ENCODE measurements around the gene TGFBR1. TPM values are rescaled to one million over a fixed set of nuclear protein-coding genes. Genes with fewer than 3 reads are reported as not detected.
"Not testable (repeated sequence)": the region's sequence is repeated elsewhere in the genome, so short reads cannot be mapped to it uniquely, and the experiment has no call there.

Gene TGFBR1
- total and polyA plus RNA-seq, 3 donors from 2014 or later: 20.9 to 30.8 (median 28.7) TPM

DNA sequence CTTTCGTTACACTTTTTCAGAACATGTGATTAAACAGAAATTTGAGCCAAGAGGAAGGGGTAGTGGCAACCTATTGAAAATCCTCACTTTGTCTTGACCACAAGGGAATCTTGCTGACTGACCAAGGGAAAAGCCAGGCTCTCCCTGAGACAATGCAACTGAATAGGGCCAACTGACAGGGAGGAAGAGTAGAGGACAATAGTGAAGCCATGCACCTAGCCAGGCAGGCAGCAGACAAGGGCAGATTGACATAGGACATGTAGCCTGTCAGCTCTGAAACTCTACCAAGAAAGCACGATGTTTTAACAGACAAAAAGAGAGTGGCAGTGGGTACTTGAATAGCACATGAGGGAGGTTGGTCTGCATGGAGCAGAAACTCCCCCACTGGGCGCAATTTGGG lies 8.5 kb upstream of the TGFBR1 start:
- H3K27me3 ChIP-seq: no peaks in the 10 kb centered on the region
- intact Hi-C loops (cut with DNase I; ENCODE audit: low total_unique reads): no loop called here
- H3K27ac ChIP-seq: no peak overlapping the region
- no peak for TF ChIP-seq POLR2A (IDR thresholded peaks at IDR 0.05)
- TF ChIP-seq, protein P1, sequence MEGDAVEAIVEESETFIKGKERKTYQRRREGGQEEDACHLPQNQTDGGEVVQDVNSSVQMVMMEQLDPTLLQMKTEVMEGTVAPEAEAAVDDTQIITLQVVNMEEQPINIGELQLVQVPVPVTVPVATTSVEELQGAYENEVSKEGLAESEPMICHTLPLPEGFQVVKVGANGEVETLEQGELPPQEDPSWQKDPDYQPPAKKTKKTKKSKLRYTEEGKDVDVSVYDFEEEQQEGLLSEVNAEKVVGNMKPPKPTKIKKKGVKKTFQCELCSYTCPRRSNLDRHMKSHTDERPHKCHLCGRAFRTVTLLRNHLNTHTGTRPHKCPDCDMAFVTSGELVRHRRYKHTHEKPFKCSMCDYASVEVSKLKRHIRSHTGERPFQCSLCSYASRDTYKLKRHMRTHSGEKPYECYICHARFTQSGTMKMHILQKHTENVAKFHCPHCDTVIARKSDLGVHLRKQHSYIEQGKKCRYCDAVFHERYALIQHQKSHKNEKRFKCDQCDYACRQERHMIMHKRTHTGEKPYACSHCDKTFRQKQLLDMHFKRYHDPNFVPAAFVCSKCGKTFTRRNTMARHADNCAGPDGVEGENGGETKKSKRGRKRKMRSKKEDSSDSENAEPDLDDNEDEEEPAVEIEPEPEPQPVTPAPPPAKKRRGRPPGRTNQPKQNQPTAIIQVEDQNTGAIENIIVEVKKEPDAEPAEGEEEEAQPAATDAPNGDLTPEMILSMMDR (IDR thresholded peaks at IDR 0.05): no peak
- WGBS, 2 donors: 77 to 87% methylated on average over 3 of the region's 3 CpGs
- no peaks in the 10 kb centered on the region for H3K4me1 ChIP-seq
- H3K9me3 ChIP-seq: no peaks in the 10 kb centered on the region
- no peaks in the 10 kb centered on the region for H3K36me3 ChIP-seq (ENCODE audit: low read depth, missing control alignments)
- no peak for DNase-seq
- H3K4me3 ChIP-seq: no peak overlapping the region

DNA sequence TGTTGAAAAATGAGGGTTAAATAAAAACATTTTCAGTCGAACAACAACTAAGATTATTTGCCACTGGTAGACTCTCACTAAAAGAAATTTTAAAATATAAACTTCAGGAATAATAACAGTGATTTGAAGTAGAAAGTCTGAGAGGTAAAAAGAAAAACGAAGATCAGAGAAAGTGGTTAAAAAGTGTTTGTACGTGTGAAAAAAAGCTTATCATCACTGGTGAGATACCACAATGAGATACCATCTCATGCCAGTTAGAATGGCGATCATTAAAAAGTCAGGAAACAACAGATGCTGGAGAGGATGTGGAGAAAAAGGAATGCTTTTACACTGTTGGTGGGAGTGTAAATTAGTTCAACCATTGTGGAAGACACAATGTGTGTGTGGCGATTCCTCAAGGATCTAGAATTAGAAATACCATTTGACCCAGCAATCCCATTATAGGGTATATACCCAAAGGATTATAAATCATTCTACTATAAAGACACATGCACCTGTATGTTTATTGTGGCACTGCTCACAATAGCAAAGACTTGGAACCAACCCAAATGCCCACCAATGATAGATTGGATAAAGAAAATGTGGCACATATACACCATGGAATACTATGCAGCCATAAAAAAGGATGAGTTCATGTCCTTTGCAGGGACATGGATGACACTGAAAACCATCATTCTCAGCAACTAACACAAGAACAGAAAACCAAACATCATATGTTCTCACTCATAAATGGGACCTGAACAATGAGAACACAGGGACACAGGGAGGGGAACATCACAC lies 4.9 kb upstream of the TGFBR1 start:
- H3K27ac ChIP-seq; H3K4me1 ChIP-seq; H3K4me3 ChIP-seq; DNase-seq; H3K9me3 ChIP-seq; intact Hi-C loops (cut with DNase I; ENCODE audit: low total_unique reads); H3K36me3 ChIP-seq (ENCODE audit: low read depth, missing control alignments); H3K27me3 ChIP-seq: not testable (repeated sequence)
- 89 to 93% methylated on average over 5 of the region's 5 CpGs for WGBS, 2 donors

GRCh38 chr9:99101271-99101670 lies 3.6 kb upstream of the TGFBR1 start:
- DNase-seq: no peak
- H3K27me3 ChIP-seq: no peaks in the 10 kb centered on the region
- H3K9me3 ChIP-seq: no peaks in the 10 kb centered on the region
- H3K27ac ChIP-seq: no peak overlapping the region
- H3K4me3 ChIP-seq: no peak overlapping the region
- TF ChIP-seq POLR2A (IDR thresholded peaks at IDR 0.05): no peak
- TF ChIP-seq, protein P1 (IDR thresholded peaks at IDR 0.05): no peak
- no peaks in the 10 kb centered on the region for H3K36me3 ChIP-seq (ENCODE audit: low read depth, missing control alignments)
- WGBS, 2 donors: 94 to 96% methylated on average over 5 of the region's 5 CpGs
- intact Hi-C loops (cut with DNase I; ENCODE audit: low total_unique reads): no loop called here
- peaks cover 7% of the 10 kb centered on the region for H3K4me1 ChIP-seq

GRCh38 chr9:99101812-99102211 lies 3.1 kb upstream of the TGFBR1 start:
- H3K4me3 ChIP-seq: no peak overlapping the region
- H3K9me3 ChIP-seq: no peaks in the 10 kb centered on the region
- no peaks in the 10 kb centered on the region for H3K27me3 ChIP-seq
- TF ChIP-seq, protein P1 (IDR thresholded peaks at IDR 0.05): no peak
- no peak for TF ChIP-seq POLR2A (IDR thresholded peaks at IDR 0.05)
- no peak for DNase-seq
- intact Hi-C loops (cut with DNase I; ENCODE audit: low total_unique reads): no loop called here
- peaks cover 12% of the 10 kb centered on the region for H3K4me1 ChIP-seq
- H3K36me3 ChIP-seq (ENCODE audit: low read depth, missing control alignments): no peaks in the 10 kb centered on the region
- 89 to 95% methylated on average over 2 of the region's 2 CpGs for WGBS, 2 donors
- no peak overlapping the region for H3K27ac ChIP-seq

DNA sequence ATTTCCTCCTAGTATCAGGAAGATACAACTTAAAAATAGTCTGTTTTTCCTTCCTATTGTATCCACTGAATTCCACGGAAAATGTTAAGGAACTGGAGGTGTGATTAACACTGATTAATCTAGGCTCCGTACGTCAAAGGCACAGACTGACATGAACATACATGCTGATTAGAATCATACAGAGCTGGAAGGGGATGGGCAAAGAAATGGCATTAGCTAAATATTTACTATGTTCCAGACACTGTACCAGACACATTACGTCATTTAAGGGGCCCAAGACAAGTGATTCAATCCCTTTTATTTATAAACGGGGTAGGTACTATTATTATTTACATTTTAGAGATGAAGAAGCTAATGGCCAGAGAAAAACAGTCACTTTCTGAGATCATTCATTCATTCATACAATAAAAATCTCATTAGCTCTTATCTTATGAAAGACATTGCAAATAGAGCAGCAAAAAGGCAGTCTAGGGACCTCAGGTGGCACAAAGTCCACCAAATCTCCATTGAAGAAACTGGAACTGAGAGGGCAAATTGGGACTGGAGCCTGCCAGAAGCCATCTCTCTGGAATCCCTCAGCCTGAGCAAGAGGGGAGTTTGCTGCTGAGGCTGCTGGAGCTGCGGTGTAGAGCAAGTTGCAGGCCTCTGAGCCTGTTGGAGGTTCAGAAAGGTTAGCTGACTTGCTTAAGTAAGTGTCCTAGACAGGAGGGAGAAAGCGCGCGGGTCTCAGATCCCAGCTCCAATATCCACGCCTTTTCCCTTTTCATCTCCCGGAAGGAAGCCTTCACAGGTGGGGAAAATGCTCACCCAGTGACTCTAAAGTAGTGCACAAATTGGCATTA lies 1.6 kb upstream of the TGFBR1 start:
- DNase-seq: no peak
- Histone ChIP-seq H3K4me1 (peaks cover 15% of the 10 kb centered on the region), H3K36me3 (ENCODE audit: low read depth, missing control alignments) (no peaks in the 10 kb centered on the region), H3K9me3 (no peaks in the 10 kb centered on the region), H3K27ac (peak overlapping the region in 1 of 2 donors; percentile 94), H3K27me3 (no peaks in the 10 kb centered on the region), H3K4me3 (no peak overlapping the region)
- intact Hi-C loops (cut with DNase I; ENCODE audit: low total_unique reads): no loop called here
- TF ChIP-seq, protein P1 (IDR thresholded peaks at IDR 0.05): no peak
- TF ChIP-seq POLR2A (IDR thresholded peaks at IDR 0.05): no peak
- 57 to 61% methylated on average over 11 of the region's 11 CpGs for WGBS, 2 donors
